Gastrocnemius medialis (tissue), 4 donors: Measurements from ENCODE around the gene RNF38. TPM values are rescaled to one million over a fixed set of nuclear protein-coding genes. Genes with fewer than 3 reads are reported as not detected.
"Not testable (repeated sequence)": the region's sequence is repeated elsewhere in the genome, so short reads cannot be mapped to it uniquely, and the experiment has no call there.

Source experiments
- ATAC-seq, 2 donors: fragments of 150-250 bp; one replicate each; pipeline ENCODE4 v1.9.1; 2016
- DNase-seq, 2 donors: peaks; one replicate each; pipeline ENCODE4 v3.0.0-alpha.2; 2019
- H3K27ac ChIP-seq, 4 donors: fragments of 200-600 bp; sonication (generic); 1 replicate in 1 of 4; 2 replicates in 3 of 4; pipeline ENCODE4 v1.5.1; 2016 to 2018; ENCODE audit warnings: mild to moderate bottlenecking in 2 of 4, moderate library complexity in 1 of 4
- H3K27me3 ChIP-seq, 3 donors: fragments of 200-600 bp; sonication (generic) in 2 of 3; 1 replicate in 1 of 3; 2 replicates in 2 of 3; pipeline versions ENCODE4 v1.5.1 to v1.6.0; 2016 to 2019; ENCODE audit warnings: mild to moderate bottlenecking in 1 of 3, moderate library complexity in 1 of 3
- H3K36me3 ChIP-seq, 2 donors: fragments of 200-600 bp; sonication (generic) in 1 of 2; one replicate each; pipeline ENCODE4 v1.5.1; 2017 to 2018
- H3K4me1 ChIP-seq, 2 donors: fragments of 200-600 bp; sonication (generic) in 1 of 2; one replicate each; pipeline ENCODE4 v1.5.1; 2016 to 2017; ENCODE audit warnings: mild to moderate bottlenecking in 2 of 2
- H3K4me3 ChIP-seq, 4 donors: fragments of 200-600 bp; sonication (generic) in 3 of 4; 1 replicate in 1 of 4; 2 replicates in 3 of 4; pipeline ENCODE4 v1.5.1; 2016 to 2019; ENCODE audit warnings: mild to moderate bottlenecking in 2 of 4
- H3K9me3 ChIP-seq, 3 donors: fragments of 200-600 bp; sonication (generic) in 2 of 3; 1 replicate in 1 of 3; 2 replicates in 2 of 3; pipeline ENCODE4 v1.5.1; 2016 to 2019
- POLR2A ChIP-seq, 2 donors: fragments of 450-650 bp; IDR thresholded peaks; one replicate each; pipeline ENCODE4 v1.6.1; 2017; ENCODE audit warnings: antibody characterized with exemption in 2 of 2, mild to moderate bottlenecking in 2 of 2, moderate library complexity in 2 of 2
- in situ Hi-C, 4 donors: fragments of 200-750 bp; cut with MboI; loops; one replicate each; pipeline versions ENCODE4 v1.15.0 to v1.8.0; 2017; ENCODE audit warnings: low sequenced_read_pairs in 4 of 4
- intact Hi-C: fragments of 100-400 bp; cut with DNase I; formaldehyde crosslinking; loops from one replicate; pipeline ENCODE4 v1.15.1; 2023; ENCODE audit warnings: low total_unique reads
- total RNA-seq, 4 donors: library from RNA; depleted of rRNA; stranded (reverse); fragments of >200 nt; gene quantifications; one replicate each; pipeline versions ENCODE4 v1.1.0 to v1.2.3, GENCODE V29; 2016
- TF ChIP-seq, protein P1 (sequence below), 5 experiments: fragments of 450-650 bp in 3 of 5; fragments of 200-600 bp in 2 of 5; sonication (generic) in 2 of 5; IDR thresholded peaks in 4 of 5; conservative IDR thresholded peaks in 1 of 5; 1 replicate in 4 of 5; 2 replicates in 1 of 5; pipeline ENCODE4 v1.5.1; 2016 to 2019; ENCODE audit warnings: antibody characterized with exemption in 5 of 5, mild to moderate bottlenecking in 3 of 5, moderate library complexity in 3 of 5

RNF38 gene
- total RNA-seq, 4 donors from 2014 or later, result 15.7 to 24.8 (median 20.7) TPM

DNA sequence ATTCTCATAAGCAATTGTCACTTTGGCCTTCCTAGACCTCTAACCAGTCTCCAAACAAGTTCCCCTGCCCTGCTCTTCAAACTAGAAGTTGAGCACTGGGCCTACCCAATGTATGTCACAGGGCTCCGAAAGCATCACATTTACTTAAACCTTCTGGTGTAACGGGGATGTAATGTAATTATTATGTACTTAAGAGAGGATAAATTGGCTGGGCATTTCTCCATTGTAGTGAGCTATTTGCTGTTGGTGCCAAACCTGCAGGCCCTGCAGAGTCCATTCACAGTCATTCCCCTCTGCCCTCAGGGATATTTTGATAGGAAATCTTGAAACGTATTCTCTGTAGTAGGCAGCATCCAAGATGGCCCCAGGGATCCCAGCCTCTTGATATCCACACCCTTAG lies 77.6 kb downstream of the RNF38 start:
- DNase-seq, result no peak
- H3K4me3 ChIP-seq, result no peak overlapping the region
- H3K36me3 ChIP-seq, result no peaks in the 10 kb centered on the region
- no peaks in the 10 kb centered on the region for H3K9me3 ChIP-seq
- no peaks in the 10 kb centered on the region for H3K4me1 ChIP-seq
- TF ChIP-seq, protein P1, sequence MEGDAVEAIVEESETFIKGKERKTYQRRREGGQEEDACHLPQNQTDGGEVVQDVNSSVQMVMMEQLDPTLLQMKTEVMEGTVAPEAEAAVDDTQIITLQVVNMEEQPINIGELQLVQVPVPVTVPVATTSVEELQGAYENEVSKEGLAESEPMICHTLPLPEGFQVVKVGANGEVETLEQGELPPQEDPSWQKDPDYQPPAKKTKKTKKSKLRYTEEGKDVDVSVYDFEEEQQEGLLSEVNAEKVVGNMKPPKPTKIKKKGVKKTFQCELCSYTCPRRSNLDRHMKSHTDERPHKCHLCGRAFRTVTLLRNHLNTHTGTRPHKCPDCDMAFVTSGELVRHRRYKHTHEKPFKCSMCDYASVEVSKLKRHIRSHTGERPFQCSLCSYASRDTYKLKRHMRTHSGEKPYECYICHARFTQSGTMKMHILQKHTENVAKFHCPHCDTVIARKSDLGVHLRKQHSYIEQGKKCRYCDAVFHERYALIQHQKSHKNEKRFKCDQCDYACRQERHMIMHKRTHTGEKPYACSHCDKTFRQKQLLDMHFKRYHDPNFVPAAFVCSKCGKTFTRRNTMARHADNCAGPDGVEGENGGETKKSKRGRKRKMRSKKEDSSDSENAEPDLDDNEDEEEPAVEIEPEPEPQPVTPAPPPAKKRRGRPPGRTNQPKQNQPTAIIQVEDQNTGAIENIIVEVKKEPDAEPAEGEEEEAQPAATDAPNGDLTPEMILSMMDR (IDR thresholded peaks at IDR 0.05 in 4 of 5, conservative IDR thresholded peaks at IDR 0.05 in 1 of 5), result no peak
- no peak for TF ChIP-seq POLR2A (IDR thresholded peaks at IDR 0.05)
- H3K27me3 ChIP-seq, result no peaks in the 10 kb centered on the region
- intact Hi-C loops (no loop called here), in situ Hi-C loops (loop anchor here in 1 of 4 donors (10.0 kb wide), 1 partner anchor 218 kb away; no protein-coding TSS in a partner anchor)
- ATAC-seq, result no peak
- no peak overlapping the region for H3K27ac ChIP-seq

DNA sequence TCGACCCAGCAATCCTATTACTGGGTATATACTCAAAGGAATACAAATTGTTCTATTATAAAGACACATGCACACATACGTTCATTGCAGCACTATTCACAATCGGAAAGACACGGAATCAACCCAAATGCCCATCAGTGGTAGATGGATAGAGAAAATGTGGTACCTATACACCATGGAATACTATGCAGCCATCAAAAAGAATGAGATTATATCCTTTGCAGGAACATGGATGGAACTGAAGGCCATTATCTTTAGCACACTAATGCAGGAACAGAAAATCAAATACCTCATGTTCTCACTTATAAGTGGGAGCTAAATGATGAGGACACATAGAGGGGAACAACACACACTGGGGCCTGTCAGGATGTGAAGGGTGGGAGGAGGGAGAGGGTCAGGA lies 78.2 kb downstream of the RNF38 start:
- H3K27me3 ChIP-seq, intact Hi-C loops, DNase-seq, H3K4me1 ChIP-seq, H3K36me3 ChIP-seq, H3K4me3 ChIP-seq, H3K27ac ChIP-seq, H3K9me3 ChIP-seq, ATAC-seq: not testable (repeated sequence)
- in situ Hi-C loops, result loop anchor here in 1 of 4 donors (10.0 kb wide), 1 partner anchor 217 kb away; no protein-coding TSS in a partner anchor

DNA sequence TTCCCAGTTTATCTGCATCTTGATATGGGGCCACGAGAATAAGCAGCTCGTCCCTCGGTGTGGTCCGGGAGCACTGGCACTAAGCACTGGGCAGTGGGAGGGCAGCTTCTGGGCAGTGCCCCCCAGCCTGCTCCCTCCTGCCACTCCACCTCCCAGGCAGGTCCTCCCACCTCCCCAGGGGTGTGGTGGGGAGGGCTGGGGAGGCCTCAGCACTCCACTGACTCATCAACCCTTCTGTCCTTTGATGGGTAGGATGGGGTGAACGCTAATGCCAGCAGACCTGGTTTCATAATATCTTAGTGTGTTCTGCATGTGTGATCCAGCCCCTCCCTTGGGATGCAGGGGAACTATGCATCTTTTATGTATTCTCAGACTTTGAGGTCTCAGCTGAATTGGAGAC lies 79.6 kb downstream of the RNF38 start:
- ATAC-seq, result no peak
- intact Hi-C loops (no loop called here), in situ Hi-C loops (loop anchor here in 1 of 4 donors (10.0 kb wide), 1 partner anchor 216 kb away; no protein-coding TSS in a partner anchor)

DNA sequence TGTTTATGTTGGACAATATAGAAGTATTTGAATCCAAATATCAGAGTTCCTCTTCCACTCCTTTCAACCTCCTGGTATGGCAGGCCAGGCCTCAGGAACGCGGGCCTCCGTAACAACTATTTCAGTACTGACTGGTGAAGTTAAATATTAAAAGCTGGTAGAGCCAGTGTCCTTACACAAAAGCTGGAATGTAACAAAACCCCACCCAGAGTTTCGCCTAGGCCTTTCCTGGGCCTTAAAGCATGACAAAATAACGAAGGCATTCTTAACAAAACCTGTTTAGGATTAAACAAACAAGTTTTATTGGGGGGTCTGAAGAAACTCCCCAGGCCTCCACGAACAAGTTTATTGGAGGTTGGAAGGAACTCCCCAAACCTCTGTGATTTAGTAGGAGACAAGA lies 80.3 kb downstream of the RNF38 start:
- no peak for TF ChIP-seq POLR2A (IDR thresholded peaks at IDR 0.05)
- TF ChIP-seq, protein P1 (IDR thresholded peaks at IDR 0.05 in 4 of 5, conservative IDR thresholded peaks at IDR 0.05 in 1 of 5), result no peak
- Histone ChIP-seq H3K4me1 (no peaks in the 10 kb centered on the region), H3K27me3 (peaks cover 0 to 5% (median 0%) of the 10 kb centered on the region in 3 donors), H3K9me3 (no peaks in the 10 kb centered on the region), H3K4me3 (no peak overlapping the region), H3K36me3 (no peaks in the 10 kb centered on the region), H3K27ac (no peak overlapping the region)
- in situ Hi-C loops (loop anchor here in 1 of 4 donors (10.0 kb wide), 1 partner anchor 215 kb away; no protein-coding TSS in a partner anchor), intact Hi-C loops (no loop called here)
- ATAC-seq (no peak), DNase-seq (no peak)

More for the DNA sequence above, 79.6 kb downstream of the RNF38 start:
- no peak for TF ChIP-seq POLR2A (IDR thresholded peaks at IDR 0.05)
- TF ChIP-seq, protein P1 (IDR thresholded peaks at IDR 0.05 in 4 of 5, conservative IDR thresholded peaks at IDR 0.05 in 1 of 5), result no peak
- H3K9me3 ChIP-seq, result no peaks in the 10 kb centered on the region
- H3K4me3 ChIP-seq, result no peak overlapping the region
- H3K27ac ChIP-seq, result no peak overlapping the region
- no peaks in the 10 kb centered on the region for H3K4me1 ChIP-seq
- H3K36me3 ChIP-seq, result no peaks in the 10 kb centered on the region
- H3K27me3 ChIP-seq, result peaks cover 0 to 5% (median 0%) of the 10 kb centered on the region in 3 donors
- DNase-seq, result no peak

DNA sequence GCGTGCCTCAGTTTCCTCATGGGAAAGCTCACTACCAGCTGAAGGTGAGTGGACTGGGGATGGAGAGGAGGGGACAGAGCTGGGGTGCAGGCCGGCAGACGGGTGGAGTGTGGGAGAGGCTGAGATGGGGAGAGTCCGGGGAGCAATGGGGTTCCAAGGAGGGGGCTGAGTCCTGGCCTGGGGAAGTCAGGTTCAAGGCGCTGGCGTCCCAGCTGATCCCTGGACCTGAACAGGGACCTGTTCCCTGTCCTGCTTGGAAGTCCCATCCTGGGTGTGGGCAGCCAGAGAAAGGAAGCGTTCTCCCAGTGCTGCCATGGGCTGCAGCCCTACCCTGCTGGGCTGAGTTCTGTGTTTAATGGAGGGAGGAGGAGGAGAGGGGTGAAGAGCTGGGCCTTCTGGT lies 80.9 kb downstream of the RNF38 start:
- TF ChIP-seq, protein P1 (IDR thresholded peaks at IDR 0.05 in 4 of 5, conservative IDR thresholded peaks at IDR 0.05 in 1 of 5), result no peak
- TF ChIP-seq POLR2A (IDR thresholded peaks at IDR 0.05), result no peak
- Histone ChIP-seq H3K27me3 (peaks cover 0 to 5% (median 0%) of the 10 kb centered on the region in 3 donors), H3K27ac (no peak overlapping the region), H3K9me3 (no peaks in the 10 kb centered on the region), H3K36me3 (no peaks in the 10 kb centered on the region), H3K4me3 (no peak overlapping the region), H3K4me1 (no peaks in the 10 kb centered on the region)
- intact Hi-C loops (no loop called here), in situ Hi-C loops (no loop called here)
- no peak for ATAC-seq
- no peak for DNase-seq
